ENCODE data around the gene CDHR2.

Gene CDHR2

DNA sequence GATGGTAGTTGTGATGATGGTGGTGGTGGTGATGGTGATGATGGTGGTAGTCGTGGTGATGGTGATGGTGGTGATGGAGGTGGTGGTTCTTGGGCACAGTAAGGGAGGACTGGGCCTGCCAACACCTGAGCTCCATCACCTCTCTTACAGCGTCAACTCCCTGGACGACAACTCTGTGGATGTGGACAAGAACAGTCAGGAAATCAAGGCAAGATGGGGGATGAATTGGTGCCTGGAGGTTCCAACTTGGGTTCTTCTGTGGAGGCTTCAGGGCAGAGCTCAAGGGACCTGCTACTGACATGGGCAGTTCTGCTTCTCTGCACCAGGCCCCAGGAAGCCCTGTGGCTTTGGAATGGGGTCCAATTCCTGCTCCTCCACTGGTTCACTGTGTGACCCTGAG is 43.4 kb downstream of the CDHR2 start:
- in situ Hi-C loops (cut with HindIII; ENCODE audit: low sequenced_read_pairs): no loop called here

DNA sequence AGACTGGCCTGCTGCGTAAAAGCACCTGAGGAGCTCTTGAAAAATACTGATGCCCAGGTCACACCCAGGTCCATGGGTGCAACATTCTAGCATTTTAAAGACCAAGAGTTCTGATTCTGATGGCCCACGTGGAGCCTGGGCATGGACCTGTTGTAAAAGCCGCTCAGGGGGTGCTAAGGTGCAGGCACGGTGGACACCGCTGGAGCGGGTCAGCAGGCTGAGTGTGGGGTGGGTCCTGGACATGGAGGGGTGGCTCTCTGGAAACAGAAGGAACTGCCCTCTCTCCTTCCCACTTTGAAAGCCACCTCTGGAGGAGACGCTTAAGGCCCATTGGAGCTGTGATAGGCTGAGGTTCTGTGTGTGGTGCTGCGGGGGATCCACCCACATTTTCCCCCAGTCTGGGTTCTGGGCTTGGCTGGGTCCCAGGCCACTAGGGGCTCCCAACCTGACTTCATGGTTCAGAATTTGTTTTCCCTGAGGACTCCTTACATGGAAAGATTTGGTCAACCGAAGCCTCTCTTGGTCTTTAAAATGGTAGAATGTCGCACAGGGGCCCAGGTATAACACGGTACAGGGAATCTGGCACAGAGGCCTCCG is 44.2 kb downstream of the CDHR2 start:
- in situ Hi-C loops (cut with HindIII; ENCODE audit: low sequenced_read_pairs): no loop called here

DNA sequence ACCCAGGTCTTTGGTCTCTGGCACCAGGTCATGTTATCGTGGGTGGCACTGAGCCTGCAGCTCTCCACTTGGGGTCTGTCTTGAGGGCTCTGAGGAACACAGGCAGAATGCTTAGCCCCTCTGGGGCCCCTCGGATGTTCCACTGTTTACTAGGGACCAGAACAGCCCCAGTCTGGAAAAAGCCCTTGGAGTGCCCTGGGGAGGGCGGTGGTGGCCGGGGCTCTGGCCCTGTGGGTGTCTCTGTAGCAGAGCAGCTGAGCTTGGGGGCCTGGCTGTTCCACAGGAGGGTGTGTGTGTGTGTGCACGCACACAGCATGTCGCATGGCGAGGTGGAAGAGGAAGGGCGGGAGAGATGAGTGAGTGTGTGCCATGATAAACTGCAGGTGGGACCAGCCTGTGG is 45.4 kb downstream of the CDHR2 start:
- in situ Hi-C loops (cut with HindIII; ENCODE audit: low sequenced_read_pairs): no loop called here

DNA sequence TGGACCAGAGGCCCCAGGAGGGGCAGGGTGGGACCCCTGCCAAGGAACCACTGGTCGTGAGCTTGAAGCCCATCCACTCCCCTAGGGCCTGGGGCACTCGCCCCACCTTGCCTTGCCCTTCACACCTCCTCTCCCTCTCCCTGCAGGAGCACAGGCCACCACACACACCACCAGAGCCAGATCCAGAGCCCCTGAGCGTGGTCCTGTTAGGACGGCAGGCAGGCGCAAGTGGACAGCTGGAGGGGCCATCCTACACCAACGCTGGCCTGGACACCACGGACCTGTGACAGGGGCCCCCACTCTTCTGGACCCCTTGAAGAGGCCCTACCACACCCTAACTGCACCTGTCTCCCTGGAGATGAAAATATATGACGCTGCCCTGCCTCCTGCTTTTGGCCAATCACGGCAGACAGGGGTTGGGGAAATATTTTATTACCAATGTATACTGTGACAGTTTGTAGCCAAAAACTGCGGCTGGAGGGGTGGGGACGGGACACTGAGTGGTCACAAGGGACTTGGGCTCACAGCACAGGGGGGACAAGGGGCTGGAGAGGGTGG is 46.3 kb downstream of the CDHR2 start:
- in situ Hi-C loops (cut with HindIII; ENCODE audit: low sequenced_read_pairs): no loop called here

GRCh38 chr5:176596069-176596644 is 47.0 kb downstream of the CDHR2 start:
- in situ Hi-C loops (cut with HindIII; ENCODE audit: low sequenced_read_pairs): no loop called here

- in situ Hi-C loops (cut with HindIII; ENCODE audit: low sequenced_read_pairs): no loop called here
Observed at GRCh38 chr5:176596689-176597416, 47.7 kb downstream of the CDHR2 start.

GRCh38 chr5:176597417-176598389 is 48.6 kb downstream of the CDHR2 start:
- in situ Hi-C loops (cut with HindIII; ENCODE audit: low sequenced_read_pairs): no loop called here

DNA sequence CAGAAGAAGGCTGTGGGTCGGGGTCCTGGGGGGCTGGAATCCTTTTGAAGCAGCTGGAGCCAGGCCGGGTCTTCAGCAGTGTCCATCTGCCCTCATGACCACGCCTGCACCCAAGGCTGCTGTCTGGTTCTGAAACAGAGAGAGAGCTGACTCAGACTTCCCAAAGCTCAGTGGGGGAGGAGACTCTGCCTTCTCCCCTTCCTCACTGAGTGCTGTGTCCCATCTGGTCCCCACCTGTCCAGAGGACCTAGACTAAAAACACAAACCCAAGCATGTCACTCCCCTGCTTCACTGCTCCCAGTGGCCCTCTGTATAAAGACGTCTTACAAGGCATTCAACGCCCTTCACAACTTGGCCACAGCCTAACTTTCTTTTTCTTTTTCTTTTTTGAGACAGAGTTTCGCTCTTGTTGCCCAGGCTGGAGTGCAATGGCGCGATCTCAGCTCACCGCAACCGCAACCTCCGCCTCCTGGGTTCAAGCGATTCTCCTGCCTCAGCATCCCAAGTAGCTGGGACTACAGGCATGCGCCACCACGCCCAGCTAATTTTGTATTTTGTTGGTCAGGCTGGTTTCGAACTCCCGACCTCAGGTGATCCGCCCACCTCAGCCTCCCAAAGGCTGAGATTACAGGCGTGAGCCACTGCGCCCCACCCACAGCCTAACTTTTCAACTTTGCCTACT is 50.7 kb downstream of the CDHR2 start:
- in situ Hi-C loops (cut with HindIII; ENCODE audit: low sequenced_read_pairs): loop anchor here (25.0 kb wide), 1 partner anchor 163 kb away; the partner anchor contains the start of gene FAF2

DNA sequence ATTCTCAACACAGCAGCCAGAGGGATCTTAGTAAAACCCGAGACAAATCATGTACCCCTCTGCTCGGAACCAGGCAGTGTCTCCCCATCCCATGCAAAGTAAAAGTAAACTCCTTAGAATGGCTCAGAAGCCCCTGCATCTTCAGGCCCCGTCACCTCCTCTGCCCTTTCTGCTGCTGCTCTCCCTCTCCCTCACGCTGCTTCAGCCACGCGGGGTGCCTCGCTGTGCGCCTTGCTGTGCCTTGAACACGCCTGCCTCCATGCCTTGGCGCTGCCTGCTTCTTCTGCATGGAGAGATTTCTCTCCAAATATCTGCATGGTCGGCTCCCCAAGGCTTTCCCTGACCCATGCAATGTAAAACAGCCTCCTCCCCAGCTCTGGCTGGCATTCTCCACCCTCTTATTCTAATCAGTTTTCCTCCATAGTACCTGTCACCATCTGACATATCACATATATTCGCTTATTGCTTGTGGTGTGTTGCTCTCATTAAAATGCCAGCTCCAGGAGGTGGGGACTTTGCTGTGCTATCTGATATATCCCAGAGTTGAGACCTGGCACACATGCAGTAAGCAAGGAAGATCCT is 52.9 kb downstream of the CDHR2 start:
- in situ Hi-C loops (cut with HindIII; ENCODE audit: low sequenced_read_pairs): loop anchor here (25.0 kb wide), 1 partner anchor 165 kb away; the partner anchor contains the start of gene FAF2

GRCh38 chr5:176603091-176603490 is 53.9 kb downstream of the CDHR2 start:
- in situ Hi-C loops (cut with HindIII; ENCODE audit: low sequenced_read_pairs): loop anchor here (25.0 kb wide), 1 partner anchor 166 kb away; the partner anchor contains the start of gene FAF2

DNA sequence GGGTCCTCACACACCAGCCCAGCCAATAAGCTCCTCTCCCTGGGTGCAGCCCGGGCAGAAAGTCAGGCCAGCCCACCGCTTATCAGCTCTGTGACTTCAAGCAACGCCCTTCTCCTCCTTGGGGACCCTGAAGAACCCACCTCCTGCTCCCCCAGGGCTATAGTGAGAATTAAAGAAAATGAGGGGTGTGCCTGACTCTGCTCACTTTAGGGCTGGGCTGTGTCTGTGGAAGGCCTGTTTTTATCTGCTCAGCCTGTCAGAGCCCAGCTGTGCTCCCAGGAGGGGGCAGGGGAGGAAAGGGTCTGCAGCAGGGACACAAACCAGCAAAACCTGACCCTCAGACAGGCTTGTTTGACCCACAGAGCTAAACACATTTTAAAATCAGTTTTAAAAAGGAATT is 56.9 kb downstream of the CDHR2 start:
- in situ Hi-C loops (cut with HindIII; ENCODE audit: low sequenced_read_pairs): loop anchor here (25.0 kb wide), 1 partner anchor 169 kb away; the partner anchor contains the start of gene FAF2

GRCh38 chr5:176606875-176607274 is 57.7 kb downstream of the CDHR2 start:
- in situ Hi-C loops (cut with HindIII; ENCODE audit: low sequenced_read_pairs): loop anchor here (25.0 kb wide), 1 partner anchor 170 kb away; the partner anchor contains the start of gene FAF2

GRCh38 chr5:176608142-176608705 is 59.1 kb downstream of the CDHR2 start:
- in situ Hi-C loops (cut with HindIII; ENCODE audit: low sequenced_read_pairs): loop anchor here (25.0 kb wide), 1 partner anchor 171 kb away; the partner anchor contains the start of gene FAF2

DNA sequence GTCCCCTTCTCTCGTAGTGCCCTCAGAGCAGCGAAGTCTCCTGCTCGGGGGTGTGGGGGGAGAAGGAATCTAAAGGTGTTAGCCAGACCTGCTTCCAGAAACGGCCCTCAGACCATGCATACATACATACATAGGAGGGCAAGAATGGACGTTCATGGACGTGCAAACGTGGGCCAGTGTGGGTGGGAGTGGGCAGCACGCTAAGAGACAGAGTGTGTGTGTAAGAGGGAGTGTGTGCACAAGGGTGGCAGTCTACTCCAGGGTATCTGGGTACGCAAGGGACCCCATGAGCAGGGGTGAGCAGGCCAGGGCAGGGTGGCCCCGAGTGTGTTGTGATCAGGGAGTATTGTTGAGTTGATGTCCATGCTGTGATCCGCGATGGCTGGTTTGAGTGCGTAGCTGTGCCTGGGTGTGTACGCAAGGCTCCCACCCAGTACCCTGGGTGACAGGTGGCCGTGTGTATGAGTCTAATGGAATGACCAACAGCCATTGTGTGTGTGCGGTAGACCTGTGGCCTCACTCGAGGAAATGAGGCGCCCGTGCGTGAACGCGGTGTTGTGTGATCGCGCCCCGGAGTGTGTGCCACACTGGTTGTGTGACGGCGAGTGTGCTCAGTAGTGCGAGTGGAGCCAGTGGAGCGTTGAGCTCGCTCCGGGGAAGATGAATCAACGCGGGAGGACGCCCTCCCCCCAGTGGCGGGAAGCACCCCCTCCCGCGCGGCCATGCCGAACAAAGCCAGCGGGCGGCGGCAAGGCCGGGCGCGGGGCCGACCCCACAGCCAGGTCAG is 60.0 kb downstream of the CDHR2 start:
- in situ Hi-C loops (cut with HindIII; ENCODE audit: low sequenced_read_pairs): loop anchor here (25.0 kb wide), 1 partner anchor 172 kb away; the partner anchor contains the start of gene FAF2

DNA sequence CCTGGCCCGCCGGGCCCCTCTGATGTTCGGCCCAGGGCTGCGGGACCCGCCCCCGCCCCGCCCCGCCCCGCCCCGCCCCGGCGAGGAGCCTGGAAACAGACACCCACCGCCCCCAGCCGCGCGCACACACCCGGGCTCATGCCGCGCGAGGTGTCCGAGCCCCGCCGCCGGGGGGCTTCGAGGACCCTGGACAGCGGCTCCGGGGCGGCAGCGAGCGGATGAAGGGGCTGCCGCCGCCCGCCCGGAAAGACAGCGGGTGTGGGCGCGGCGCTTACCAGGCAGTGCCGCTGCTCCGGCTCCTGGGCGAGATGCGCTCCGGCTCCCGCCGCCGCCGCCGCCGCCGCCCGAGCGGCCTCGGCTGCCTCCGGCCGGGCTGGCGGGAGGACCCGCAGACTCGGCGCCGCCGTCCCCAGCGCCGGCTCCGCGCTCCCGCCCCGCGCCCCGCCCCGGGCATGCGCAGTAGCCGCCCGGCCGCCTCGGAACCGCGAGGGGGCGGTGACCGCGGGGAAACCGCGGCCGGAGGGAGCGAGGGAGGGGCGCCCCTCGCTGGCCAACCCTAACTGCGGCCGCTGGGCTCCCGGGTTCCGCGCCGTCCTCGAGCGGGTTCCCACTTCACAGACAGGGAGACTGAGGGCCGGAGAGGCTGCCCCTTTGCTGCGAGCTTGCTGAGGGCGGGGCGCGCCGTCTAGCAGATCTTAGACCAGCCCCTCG is 60.7 kb downstream of the CDHR2 start, which contains the start of gene GPRIN1:
Gene GPRIN1, minus strand, starts transcription at position 433 of the 711 bp plus-strand sequence. CDS start 10,322 bp downstream, outside the sequence.
- in situ Hi-C loops (cut with HindIII; ENCODE audit: low sequenced_read_pairs): loop anchor here (5.0 to 25.0 kb wide), 2 partner anchors 73 to 173 kb away; partner anchors contain the start of genes FAF2 and RNF44

DNA sequence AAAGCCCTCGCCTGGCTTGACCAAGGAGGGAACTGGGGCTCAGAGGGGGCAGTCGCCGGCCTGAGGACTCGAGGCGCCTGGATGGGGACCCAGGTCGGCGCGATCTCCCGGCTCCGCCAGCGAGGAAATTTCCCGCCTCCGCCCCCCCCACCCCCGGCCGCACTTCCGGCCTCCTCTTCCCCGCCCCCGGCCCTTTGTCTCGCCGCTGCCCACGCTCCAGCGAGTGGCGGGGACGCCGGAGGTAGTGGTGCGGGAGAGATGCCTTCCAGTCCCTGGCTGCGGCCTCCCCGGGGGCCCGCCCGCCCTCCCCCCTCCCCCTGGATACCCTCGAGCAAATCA is 61.3 kb downstream of the CDHR2 start:
- in situ Hi-C loops (cut with HindIII; ENCODE audit: low sequenced_read_pairs): loop anchor here (5.0 to 25.0 kb wide), 2 partner anchors 73 to 173 kb away; partner anchors contain the start of genes FAF2 and RNF44

DNA sequence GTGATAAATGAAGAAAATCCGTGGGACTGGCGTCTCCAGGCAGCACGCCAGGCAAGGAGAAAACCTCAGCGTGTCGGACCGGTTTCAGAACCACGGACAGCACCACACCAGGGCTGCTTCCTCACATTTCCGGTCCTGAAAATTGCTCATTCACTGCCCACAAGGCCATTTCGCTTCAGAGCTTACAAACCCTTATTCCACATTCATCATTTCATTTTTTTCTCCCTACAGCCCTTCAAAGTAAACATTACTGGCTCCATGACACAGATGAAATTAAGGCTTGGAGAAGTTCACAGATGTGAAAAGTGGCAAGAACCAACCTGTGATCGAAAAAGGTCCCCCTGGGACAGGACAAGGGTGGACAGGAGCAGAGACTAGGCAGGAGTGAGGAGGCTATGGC is 62.3 kb downstream of the CDHR2 start:
- in situ Hi-C loops (cut with HindIII; ENCODE audit: low sequenced_read_pairs): loop anchor here (5.0 to 25.0 kb wide), 2 partner anchors 74 to 174 kb away; partner anchors contain the start of genes FAF2 and RNF44
